ENCODE data around the gene GALK1. TPM values are rescaled to one million over a fixed set of nuclear protein-coding genes. Genes with fewer than 3 reads are reported as not detected.

The GALK1 gene
- total RNA-seq, 1 experiment from 2014 or later: 57.3 TPM

DNA sequence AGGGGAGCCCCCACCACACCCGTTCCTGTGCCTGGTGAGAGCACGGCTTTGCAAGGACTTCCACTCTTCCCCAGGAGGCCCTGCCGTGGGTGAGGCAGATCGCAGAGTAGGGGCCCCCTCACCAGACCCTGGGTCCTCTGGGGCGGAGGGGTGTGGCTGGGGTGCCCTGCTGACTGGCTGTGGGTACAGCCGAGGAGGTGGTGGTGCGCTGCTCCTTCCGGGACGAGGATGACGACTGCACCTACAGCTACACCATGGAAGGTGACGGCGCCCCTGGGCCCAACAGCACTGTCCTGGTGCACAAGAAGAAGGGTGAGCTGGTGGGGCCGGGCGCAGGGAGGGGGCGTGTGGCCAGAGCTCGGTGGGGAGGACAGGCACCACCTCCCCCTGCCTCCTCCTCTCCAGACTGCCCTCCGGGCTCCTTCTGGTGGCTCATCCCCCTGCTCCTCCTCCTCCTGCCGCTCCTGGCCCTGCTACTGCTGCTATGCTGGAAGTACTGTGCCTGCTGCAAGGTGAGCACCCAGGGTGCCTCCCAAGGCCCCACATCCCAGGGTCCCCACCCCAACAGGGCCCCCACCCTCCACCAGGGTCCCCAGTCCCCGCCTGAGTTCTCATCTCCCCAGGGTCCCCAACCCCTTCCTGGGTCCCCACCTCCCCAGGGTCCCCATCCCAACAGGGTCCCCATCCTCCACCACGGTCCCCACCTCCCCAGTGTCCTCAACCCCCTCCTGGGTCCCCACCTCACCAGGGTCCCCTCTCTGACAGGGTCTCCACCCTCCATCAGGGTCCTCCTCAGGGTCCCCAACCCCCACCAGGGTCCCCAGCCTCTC lies 27.6 kb downstream of the GALK1 start:
- in situ Hi-C loops (cut with HindIII; ENCODE audit: low pct_unique_long_range_greater_than_20kb, low sequenced_read_pairs): no loop called here
- no peak for DNase-seq (ENCODE audit: low read depth)

DNA sequence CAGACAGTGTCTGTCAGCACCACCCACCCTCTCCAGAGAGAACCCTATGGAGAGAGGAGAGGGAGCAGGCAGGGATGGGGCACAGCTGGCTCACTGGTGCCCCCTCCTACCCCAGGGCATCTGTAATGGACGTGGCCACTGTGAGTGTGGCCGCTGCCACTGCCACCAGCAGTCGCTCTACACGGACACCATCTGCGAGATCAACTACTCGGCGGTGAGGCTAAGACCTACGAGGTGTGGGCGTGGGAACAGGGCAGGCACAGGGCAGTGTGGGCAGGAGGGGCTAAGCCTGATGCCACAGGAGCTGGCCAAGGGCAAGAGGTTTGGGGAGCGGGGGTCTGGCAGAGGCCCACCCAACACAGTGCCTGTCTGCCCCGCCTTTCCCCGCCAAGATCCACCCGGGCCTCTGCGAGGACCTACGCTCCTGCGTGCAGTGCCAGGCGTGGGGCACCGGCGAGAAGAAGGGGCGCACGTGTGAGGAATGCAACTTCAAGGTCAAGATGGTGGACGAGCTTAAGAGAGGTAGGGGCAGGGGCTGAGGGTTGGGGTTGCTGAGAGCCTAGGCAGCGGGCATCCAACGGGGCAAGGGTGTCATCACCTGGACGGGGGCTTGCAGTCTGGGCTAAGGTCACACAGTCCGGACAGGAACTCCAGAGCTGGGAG lies 28.7 kb downstream of the GALK1 start:
- in situ Hi-C loops (cut with HindIII; ENCODE audit: low pct_unique_long_range_greater_than_20kb, low sequenced_read_pairs): no loop called here
- no peak for DNase-seq (ENCODE audit: low read depth)

GRCh38 chr17:75734674-75735294 lies 30.2 kb downstream of the GALK1 start:
- in situ Hi-C loops (cut with HindIII; ENCODE audit: low pct_unique_long_range_greater_than_20kb, low sequenced_read_pairs): no loop called here
- no peak for DNase-seq (ENCODE audit: low read depth)

DNA sequence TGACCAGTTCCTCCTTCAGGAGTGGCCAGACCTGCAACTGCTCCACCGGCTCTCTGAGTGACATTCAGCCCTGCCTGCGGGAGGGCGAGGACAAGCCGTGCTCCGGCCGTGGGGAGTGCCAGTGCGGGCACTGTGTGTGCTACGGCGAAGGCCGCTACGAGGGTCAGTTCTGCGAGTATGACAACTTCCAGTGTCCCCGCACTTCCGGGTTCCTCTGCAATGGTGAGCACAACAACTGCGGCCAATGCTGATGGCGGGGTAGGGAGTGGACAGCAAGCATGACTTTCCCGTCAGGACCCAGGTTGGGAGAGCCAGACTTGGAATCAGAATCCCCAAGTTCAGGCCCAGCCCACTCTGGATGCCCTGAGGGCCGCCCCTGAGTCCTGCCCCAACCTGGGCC lies 31.5 kb downstream of the GALK1 start:
- in situ Hi-C loops (cut with HindIII; ENCODE audit: low pct_unique_long_range_greater_than_20kb, low sequenced_read_pairs): no loop called here
- no peak for DNase-seq (ENCODE audit: low read depth)

- in situ Hi-C loops (cut with HindIII; ENCODE audit: low pct_unique_long_range_greater_than_20kb, low sequenced_read_pairs): no loop called here
- DNase-seq (ENCODE audit: low read depth): no peak
Observed at GRCh38 chr17:75731716-75732498, 33.1 kb downstream of the GALK1 start.

- no peak for DNase-seq (ENCODE audit: low read depth)
- in situ Hi-C loops (cut with HindIII; ENCODE audit: low pct_unique_long_range_greater_than_20kb, low sequenced_read_pairs): no loop called here
Observed at GRCh38 chr17:75731086-75731715, 33.8 kb downstream of the GALK1 start.

DNA sequence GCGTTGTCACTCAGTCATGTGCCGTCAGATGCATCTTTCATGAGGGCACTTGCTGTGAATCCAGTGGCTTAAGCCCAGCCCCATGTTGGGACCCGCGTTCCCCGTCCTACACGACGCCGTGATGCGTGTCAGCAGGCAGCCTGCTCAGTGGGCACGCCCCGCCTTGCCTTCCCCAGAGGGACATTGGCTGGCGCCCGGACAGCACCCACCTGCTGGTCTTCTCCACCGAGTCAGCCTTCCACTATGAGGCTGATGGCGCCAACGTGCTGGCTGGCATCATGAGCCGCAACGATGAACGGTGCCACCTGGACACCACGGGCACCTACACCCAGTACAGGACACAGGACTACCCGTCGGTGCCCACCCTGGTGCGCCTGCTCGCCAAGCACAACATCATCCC lies 34.9 kb downstream of the GALK1 start:
- no peak for DNase-seq (ENCODE audit: low read depth)
- in situ Hi-C loops (cut with HindIII; ENCODE audit: low pct_unique_long_range_greater_than_20kb, low sequenced_read_pairs): no loop called here

- no peak for DNase-seq (ENCODE audit: low read depth)
- in situ Hi-C loops (cut with HindIII; ENCODE audit: low pct_unique_long_range_greater_than_20kb, low sequenced_read_pairs): no loop called here
Observed at GRCh38 chr17:75729351-75729750, 35.6 kb downstream of the GALK1 start.

DNA sequence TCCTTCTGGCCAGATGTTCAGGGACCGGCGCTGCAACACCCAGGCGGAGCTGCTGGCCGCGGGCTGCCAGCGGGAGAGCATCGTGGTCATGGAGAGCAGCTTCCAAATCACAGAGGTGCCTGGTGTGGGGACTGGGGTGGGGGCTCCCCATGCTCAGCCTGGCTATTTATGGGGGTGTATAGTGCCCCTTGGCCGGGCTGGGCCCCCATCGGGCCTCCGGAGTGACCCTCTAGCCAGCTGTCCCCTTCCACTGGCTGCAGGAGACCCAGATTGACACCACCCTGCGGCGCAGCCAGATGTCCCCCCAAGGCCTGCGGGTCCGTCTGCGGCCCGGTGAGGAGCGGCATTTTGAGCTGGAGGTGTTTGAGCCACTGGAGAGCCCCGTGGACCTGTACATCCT lies 37.6 kb downstream of the GALK1 start:
- in situ Hi-C loops (cut with HindIII; ENCODE audit: low pct_unique_long_range_greater_than_20kb, low sequenced_read_pairs): no loop called here
- no peak for DNase-seq (ENCODE audit: low read depth)

DNA sequence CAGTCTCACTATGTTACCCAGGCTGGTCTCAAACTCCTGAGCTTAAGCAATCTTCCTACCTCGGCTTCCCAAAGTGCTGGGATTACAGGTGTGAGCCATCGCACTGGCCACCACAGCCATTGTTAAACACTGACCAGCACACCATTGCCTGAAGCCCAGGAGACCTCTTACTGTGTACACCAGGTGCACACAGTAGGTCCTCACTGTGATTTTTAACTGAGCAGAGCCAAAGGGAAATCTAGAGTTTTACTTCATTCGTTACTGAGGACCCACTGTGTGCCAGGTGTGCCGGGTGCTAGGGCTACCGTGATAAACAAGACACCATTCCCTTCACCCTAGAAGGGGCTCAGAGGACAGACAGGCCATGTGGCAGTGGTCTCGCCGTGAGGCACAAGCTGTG lies 39.5 kb downstream of the GALK1 start:
- in situ Hi-C loops (cut with HindIII; ENCODE audit: low pct_unique_long_range_greater_than_20kb, low sequenced_read_pairs): no loop called here
- no peak for DNase-seq (ENCODE audit: low read depth)

DNA sequence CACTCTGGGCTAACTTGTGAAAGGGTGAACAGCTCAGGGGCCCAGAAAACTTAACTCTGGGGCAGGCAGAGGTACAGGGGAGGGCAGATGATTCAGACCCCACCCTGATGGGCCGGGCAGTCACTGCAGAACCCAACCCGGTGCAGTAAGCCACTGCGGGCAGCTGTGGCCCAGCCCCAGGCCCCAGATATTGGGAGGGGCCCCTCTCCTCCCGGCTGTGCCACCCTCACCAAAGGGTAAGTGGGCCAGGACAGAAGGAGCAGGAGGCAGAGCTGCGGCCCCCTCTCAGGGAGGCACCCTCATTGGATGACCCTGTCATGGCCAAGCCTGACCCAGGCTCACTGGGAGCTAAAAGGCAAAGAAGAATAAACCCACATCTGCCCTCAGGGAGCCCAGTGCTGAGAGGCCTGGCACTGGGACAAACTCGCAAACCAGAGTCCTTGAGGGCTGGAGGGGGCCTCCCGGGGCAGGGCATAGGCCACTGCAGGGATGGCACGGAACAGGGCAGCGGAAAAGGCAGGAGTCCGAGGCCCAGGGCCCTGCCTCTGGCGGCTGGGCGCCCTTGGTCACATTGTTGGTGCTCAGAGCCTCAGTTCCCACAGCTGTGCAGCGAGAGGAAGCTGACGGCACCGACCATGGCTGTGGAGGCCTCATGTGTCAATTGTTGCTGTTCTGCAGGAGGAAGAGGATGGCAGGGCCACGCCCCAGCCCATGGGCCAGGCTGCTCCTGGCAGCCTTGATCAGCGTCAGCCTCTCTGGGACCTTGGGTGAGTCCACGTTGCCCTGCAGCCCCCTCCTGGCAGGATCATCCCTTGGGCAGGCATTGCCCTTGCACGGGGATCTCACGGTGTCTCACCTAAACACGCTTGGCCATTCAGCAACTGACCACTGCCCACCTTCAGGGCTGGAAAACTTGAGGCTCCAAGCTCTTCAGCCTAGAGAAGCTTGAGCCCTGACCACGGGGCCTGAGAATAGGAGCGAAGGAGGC lies 40.7 kb downstream of the GALK1 start:
- in situ Hi-C loops (cut with HindIII; ENCODE audit: low pct_unique_long_range_greater_than_20kb, low sequenced_read_pairs): no loop called here

DNA sequence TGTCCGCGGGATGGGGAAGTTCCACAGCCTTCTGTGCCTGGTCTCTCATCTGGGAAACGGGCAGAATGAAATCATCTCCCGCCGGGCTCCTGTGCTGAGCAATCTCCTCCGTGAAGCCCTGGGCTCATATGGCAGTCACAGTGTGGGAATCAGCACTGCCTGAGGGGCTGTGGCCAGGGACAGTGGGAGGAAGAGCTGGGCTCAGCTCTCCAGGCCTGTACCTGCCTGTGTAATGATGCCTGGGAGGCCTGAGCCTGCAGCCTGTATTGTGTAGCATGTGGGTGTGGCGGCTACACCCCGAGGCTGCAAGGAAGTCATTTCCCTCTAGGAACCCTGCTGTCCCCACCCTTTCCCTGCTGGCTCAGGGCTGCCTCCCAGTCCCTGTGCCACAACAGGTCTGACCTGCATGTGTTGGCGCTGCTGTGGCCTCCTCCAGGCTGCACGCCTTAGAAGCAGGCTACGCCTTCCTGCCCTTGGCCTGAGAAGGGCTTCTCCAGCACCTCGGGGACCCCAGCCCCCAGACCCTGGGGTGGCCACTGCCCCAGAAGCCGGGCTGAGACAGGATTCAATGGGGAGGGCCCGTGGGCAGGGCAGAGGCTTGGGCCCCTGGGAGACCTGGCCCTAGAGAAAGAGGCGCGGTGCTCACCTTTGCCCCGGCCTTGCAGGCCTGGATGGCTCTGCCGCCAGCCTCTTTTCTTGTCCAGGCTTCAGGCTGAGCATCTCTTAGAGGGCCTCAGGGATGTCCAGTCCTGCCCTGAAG lies 41.6 kb downstream of the GALK1 start:
- in situ Hi-C loops (cut with HindIII; ENCODE audit: low pct_unique_long_range_greater_than_20kb, low sequenced_read_pairs): no loop called here
- no peak for DNase-seq (ENCODE audit: low read depth)

More for the DNA sequence above, 40.7 kb downstream of the GALK1 start:
- no peak for DNase-seq (ENCODE audit: low read depth)

DNA sequence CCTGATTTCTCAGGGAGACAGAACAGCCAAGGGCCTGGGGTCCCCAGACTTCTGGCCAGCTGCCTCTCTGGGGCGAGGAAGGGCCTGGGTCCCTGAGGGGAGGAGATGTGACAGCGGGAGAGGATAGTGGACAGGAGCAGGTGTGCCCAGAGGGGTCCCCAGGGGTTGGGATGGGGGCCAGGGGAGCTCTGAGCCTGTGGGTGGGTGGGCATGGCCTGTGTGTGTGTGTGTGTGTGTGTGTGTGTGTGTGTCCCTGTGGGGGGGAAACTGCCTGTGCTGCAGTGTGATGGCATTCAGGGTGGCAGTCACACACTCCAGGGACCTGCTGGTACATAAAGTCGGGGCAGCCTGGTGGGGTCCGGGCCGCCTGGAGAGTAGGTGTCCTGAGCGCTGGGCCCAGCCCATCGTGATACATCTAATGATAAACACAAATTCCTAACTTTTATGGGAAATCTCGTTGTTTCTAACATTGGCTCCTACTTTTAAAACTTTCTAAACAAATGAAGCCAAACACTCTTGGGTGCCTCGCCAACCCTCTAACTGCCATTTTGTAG lies 42.4 kb downstream of the GALK1 start:
- no peak for DNase-seq (ENCODE audit: low read depth)
- in situ Hi-C loops (cut with HindIII; ENCODE audit: low pct_unique_long_range_greater_than_20kb, low sequenced_read_pairs): no loop called here

DNA sequence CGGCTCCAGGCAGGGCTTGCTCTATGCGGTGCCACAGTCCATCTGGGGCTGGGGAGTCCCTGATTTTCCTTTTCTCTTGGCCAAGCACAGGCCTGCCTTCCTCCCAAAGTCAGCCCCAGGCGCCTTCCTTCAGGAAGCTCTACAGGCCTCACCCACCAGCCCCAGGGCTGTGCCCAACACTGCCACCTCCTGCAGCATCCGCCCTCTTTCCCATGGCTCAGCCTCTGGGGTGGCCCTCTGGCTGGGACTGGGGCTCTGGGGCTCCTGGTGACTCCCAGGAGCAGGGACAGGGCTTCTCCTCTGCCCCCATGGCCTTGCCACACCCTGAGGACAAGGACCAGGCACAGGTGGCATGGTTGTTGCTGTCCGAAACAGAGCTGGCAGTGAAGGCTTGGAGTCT lies 42.9 kb downstream of the GALK1 start:
- DNase-seq (ENCODE audit: low read depth): no peak
- in situ Hi-C loops (cut with HindIII; ENCODE audit: low pct_unique_long_range_greater_than_20kb, low sequenced_read_pairs): no loop called here

GRCh38 chr17:75721463-75722011 lies 43.5 kb downstream of the GALK1 start:
- in situ Hi-C loops (cut with HindIII; ENCODE audit: low pct_unique_long_range_greater_than_20kb, low sequenced_read_pairs): no loop called here
- DNase-seq (ENCODE audit: low read depth): no peak

Data from Caki2 (cell line).